Activated gamma-delta T cell (primary cell): Measurements from ENCODE around the gene ATP9B.
"Not testable (repeated sequence)": the region's sequence is repeated elsewhere in the genome, so short reads cannot be mapped to it uniquely, and the experiment has no call there.

ENCODE experiments used
- DNase-seq: peaks from one replicate; lab custom pipeline; 2025; lab: John Stamatoyannopoulos, UW

Gene ATP9B

DNA sequence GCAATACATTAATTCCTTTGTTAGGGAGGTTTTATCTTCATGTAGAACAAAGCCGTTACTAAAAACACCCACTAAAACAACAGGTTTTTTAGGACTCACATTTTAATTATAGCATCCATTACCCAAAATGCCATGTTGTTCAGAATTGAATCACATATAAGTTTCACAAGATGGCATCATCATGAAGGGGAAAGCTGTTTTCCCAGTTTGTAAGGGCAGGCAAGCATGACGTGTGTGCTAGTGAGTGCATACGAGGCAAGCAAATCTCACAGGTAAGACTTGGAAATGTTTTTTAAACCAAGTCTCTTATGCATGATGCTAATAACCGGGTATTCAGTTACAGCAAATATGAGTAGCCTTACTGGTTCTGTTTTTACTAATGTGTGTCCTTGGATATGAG is 214.7 kb downstream of the ATP9B start:
- no peak for DNase-seq

DNA sequence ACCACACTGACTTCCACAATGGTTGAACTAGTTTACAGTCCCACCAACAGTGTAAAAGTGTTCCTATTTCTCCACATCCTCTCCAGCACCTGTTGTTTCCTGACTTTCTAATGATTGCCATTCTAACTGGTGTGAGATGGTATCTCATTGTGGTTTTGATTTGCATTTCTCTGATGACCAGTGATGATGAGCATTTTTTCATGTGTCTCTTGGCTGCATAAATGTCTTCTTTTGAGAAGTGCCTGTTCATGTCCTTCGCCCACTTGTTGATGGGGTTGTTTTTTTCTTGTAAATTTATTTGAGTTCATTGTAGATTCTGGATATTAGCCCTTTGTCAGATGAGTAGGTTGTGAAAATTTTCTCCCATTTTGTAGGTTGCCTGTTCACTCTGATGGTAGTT is 216.0 kb downstream of the ATP9B start:
- not testable (repeated sequence) for DNase-seq

DNA sequence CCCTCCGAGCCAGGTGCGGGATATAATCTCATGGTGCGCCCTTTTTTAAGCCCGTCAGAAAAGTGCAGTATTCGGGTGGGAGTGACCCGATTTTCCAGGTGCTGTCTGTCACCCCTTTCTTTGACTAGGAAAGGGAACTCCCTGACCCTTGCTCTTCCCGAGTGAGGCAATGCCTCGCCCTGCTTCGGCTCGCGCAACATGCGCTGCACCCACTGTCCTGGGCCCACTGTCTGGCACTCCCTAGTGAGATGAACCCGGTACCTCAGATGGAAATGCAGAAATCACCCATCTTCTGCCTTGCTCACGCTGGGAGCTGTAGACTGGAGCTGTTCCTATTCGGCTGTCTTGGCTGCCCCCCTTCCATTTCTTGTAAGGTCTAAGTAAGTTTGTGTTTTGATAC is 221.2 kb downstream of the ATP9B start:
- DNase-seq, result not testable (repeated sequence)

DNA sequence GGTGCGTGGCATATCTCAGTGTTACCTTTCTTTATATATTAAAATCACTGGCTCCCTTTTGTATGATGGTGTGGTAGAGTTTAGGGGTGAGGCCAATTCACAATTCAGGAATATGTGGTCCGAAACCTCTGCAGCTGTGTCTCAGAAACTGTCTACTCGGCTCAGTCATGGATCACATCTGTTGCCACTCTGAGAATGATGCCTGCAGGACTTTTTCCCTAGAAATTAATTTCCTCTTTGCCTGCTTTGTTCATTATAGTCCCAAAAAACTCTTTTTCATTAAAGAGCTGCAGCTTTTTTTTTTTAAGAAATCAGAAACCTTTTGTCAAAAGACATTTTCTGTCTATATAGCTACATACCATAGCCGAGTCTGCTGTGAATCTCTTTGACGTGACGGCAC is 221.7 kb downstream of the ATP9B start:
- no peak for DNase-seq

DNA sequence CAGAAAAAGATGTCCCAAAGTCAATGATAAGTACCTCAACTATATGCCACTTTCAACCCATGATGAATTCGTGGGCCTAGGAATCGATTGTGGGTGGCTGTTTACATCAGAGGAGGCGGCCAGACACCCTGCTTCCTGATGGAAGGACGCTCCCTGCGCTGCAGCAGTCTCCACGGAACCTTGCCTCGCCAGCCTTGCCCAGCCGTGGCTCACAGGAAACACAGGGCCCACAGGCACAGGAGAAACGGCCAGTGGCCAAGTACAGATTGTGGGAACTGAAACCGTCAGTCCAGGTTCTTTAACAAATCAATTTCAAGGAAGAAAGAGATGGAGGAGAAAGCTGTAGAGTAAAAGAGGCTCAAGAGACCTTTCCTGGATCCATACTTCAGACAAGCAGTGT is 225.0 kb downstream of the ATP9B start:
- no peak for DNase-seq

DNA sequence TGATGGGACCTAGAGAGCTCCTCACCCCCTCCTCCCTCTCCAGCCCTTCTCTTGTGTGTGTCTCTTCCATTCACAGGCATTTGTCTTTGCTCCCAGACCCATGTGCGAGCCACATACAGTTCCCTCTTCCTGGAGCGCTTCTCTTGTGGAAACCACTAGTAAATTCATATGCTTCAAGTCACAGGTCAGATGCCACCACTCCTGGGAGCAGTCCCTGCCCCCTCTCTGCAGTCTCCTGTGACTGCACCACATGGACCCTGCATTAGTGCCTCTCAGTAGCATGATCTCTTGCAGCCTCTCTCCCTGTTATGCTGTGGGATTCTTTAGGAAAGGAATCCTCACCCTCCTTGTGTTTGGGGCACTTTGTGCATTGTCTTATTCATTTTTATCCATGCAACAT is 230.1 kb downstream of the ATP9B start:
- no peak for DNase-seq

DNA sequence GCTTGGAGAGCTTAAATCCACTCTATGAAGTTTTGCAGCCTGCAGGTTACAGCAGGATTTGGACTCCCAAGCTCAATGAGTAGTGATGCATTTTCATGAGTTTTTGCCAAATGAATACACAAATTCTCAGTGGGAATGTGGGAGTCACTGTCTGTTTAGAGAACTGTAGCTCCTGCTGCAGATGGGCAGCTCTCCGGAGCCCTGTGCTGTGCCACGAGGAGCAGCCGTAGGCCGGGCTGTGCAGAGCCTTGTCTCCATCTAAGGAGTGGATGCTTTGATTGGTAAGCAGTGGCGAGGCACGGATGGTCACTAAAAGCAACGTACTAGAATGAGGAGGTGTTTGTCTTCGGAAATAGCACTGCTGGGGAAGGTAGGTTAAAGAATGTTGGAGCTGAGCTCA is 230.5 kb downstream of the ATP9B start:
- DNase-seq, result no peak

DNA sequence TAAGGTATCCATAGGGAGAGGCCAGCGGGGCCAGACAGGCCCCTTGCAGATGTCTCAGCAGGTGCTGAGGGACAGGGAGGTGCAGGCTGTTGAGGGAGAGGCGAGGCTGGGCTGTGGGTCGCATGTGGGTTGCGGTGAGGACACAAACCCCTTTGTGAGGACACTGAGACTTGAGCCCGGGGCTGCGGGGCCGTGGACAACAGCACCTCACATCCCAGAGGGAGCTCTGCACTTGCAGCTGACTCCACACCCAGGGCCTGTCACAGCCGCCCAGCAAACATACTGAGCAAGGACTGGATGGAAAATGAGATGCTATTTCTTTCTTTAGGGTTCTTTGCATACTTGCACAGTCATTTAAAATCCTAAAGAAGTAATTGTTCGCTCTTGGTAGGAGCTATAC is 231.2 kb downstream of the ATP9B start:
- no peak for DNase-seq

DNA sequence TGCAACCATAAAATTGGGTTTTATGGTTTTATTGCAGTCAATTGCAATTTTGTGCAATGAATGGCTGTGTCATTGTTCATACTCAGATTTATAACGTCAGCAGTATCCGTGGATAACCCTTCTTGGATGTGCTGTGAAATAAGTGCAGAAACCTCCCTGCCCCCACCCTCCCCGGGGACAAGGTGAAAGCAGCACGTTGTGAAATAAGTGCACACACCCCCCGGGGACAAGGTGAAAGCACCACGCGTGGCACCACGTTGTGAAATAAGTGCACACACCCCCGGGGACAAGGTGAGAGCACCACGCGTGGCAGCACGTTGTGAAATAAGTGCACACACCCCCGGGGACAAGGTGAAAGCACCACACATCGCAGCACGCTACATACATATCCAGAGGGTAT is 232.9 kb downstream of the ATP9B start:
- DNase-seq, result no peak

DNA sequence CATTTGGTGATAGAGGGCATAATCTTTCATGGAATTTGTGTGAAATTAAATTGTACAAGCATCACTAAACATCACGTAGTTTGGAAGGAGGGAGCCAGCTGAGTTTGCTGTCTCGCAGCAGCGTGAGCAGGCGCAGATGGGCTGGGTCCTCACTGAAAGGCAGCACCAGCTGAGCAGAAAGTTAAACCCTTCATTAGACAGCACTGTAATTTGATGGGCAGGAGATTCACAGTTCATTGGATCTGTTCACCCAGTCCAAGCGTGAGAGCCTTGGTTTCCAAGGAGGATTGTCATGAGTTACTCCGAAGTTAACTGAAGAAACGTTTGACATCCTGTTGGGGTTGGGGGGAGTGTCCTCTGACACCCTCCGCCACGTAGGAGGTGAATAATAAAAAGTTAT is 236.7 kb downstream of the ATP9B start:
- no peak for DNase-seq

DNA sequence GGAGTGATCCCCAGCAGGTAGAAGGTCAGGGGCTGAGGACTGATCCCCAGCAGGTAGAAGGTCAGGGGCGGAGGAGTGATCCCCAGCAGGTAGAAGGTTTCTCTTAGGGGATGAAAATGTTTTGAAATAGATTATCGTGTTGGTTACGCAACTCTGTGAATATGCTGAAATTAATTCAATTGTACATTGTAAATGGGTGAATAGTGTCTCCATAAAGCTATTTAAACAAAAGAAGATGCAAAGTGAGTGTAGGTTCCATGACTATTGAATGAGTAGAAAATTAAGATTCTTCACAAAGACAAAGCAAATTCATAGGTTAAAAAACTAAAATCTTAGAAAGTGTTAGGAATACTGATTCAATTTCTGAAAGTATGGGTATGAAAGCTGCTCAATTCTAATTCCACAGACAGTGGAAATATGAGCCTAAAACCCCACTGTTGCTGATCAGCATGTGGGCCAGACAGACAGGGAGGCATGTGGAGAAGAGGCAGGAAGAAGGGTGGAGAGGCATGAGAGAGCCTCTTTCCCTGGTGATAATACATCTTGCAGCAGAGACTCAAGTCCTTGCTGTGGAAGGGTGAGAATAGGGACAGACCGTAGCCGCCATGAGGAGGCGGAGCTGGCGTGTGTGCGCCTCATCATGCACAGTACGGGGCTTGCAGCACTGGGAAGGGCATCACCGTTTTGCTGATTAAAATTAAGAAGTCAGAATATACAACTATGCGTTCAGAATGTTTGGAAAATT is 240.6 kb downstream of the ATP9B start:
- DNase-seq, result no peak

DNA sequence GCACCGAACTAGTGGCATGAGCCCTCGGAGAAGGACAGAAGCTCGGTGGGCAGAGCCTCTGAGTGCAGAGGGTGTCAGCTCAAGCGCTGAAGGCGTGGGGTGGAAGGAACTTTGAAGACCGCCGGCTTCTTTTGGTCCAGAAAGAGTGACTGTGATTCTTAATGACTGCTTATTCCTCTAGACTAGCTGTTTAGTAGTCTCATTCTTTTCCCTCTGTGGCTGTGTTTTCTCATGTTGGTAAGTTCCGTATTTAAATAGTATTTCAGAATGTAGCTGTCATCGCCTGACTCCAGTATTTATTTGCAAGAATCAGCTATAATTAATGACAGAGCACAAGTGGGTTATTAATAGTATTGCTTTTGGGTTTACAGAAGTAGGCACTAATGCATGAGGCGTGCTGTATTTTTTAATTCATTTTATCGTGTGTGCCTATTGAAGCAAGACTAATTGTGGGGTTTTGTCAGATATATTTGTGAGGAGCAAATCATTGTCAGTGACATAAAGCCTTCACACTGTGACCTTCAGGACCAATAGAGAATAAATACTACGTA is 245.7 kb downstream of the ATP9B start:
- no peak for DNase-seq

DNA sequence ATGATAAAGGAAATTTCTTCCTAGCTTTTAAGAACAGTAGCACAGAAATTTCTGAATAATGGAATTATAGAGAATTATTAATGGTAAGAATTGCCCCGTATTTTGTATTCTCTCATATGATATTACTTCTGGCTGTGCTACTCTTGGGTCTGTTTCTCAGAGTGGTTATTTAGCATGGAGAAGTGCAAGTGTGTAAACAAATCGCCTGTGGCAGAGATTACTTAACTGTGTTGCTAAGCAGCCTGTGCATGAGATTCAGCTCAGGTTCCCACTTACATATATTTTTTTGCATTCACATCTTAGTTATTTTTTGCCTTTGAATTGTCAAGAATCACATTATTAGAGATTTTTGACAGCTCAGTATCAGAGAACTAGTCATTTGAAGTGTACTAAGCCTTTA is 246.4 kb downstream of the ATP9B start:
- DNase-seq, result no peak

DNA sequence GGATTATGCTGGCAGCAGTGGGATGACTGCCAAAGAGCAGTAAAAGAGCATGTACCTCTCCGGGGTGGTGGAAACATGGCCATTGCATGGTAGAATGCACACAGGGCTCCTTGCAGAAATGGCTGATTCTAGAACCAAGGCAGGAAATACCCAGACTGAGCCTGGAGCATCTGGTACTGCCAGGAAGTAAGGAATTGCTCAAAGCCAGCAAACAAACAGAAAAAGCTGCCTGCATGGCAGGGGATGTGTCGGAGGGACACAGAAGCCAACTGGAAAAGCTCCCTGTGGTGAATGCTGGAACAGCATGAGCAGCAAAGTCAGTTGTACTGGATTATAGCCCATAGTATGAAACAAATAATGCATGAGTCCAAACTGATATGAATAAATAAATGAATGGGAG is 248.5 kb downstream of the ATP9B start:
- no peak for DNase-seq

DNA sequence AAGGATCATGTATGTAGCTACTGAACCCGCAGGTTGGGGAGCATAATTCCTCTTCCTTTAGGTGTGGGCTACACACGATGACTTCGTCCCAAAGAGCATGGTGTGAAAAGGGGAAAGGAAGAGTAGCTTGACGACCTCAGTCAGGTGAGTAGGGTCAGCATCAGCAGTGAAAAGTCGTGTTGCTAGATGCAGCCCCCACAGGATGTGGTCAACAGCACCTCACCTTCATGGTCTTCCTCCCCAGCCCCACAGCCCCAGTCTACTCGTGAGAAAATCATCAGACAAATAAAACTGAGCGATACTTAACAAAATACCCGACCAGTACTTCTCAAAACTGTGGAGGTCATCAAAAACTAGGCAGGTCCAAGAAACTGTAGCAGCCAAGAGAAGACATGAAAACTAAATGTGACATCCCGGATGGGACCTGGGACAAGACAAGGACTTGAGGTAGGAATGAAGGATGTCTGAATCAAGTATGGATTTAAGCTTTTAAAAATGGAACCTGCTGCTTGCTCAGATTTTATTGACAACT is 249.0 kb downstream of the ATP9B start:
- no peak for DNase-seq

DNA sequence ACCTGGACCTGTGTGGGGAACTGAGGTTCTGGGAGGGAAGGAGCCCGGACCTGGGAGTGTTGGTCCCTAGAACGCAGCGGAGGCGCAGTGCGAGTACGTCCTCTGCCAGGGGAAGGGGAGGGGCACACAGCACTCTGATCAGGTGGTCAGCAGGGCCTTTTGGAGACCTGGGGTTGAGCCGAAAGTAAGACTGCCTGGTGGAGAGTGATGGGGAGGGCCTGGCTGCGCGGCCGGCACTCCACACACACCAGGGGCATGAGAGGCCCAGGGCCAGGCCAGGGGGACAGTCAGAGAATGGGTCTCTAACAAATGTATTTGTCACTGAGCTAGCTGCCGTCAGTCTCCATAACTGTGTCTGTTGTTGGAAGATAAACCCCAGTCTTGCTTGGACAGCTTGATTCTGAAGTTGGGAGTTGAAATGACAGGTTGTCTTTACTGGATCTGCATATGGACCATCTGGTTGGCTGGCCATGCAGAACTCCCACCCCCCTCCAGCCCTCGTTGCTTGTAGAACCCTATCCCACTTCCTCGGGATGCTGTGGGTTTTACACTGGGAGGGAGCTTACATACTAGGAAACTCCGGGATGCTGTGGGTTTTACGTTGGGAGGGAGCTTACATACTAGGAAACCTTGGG is 251.1 kb downstream of the ATP9B start:
- no peak for DNase-seq

DNA sequence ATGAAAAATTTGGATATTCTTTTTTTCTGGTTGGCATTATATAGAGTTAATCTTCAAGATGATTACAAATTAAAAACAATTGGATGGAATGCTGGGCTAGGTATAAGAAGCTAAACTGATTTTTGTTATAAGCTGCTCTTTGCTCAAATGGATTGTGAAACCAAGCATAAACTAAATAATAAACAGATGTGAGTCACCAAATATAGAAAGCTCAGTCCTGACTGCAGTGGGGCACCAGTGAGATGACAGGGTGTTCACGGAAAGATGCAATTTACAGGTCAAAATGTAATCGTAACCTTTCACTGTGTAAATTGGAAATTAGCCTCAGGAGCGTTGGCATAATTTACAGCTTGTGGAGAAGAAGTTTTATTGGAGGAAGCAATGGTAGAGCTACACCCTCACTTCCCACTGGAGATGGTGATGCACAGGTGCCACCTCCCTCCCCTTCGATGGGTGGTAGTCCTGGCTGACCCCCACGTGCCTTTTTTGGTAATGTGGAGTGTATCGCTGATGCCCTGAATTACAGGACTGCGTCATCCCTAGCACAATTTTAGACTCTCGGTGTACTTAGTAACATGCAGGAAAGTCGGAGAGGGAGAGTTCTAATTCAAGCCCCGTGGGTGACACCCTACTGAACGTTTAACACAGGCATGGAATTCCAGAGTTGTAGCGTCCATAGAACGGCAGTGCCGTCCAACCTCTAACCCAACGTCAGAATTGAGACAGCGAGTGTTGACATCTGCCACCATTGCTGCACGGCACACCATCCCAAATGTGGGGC is 252.6 kb downstream of the ATP9B start:
- DNase-seq, result no peak

DNA sequence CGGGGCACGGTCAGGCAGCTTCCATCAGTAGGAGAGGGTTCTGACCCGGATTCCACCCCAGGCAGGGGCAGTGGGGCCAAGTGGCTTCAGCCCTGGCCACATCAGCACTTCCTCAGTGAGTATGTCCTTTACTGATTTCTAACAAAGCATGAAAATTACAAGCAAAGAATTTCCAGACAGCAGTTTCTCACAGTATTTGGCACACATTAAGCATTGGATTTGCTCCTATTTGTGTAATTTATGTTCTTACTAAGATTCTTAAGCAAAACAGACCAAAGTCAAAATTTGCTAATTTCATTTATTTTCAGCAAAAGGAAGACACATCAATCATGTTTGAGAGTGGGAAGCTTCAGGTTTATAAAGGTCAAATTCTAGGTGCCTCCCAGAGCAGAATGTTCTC is 253.2 kb downstream of the ATP9B start:
- no peak for DNase-seq

DNA sequence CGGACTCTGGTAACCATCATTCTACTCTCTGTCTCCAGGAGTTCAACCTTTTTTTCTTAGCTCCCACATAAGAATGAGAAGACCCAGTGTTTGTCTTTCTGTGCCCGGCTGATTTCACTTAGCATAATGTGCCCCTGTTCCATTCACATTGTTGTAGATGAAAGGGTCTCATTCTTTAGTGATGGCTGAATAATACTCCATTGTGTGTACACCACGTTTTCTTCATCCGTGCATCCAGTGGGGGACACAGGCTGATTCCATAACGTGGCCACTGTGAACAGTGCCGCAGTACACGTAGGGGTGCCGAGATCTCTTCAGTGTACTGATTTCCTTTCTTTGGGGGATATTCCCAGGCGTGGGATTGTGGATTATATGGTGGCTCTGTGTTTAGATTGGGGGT is 254.3 kb downstream of the ATP9B start:
- DNase-seq, result no peak

DNA sequence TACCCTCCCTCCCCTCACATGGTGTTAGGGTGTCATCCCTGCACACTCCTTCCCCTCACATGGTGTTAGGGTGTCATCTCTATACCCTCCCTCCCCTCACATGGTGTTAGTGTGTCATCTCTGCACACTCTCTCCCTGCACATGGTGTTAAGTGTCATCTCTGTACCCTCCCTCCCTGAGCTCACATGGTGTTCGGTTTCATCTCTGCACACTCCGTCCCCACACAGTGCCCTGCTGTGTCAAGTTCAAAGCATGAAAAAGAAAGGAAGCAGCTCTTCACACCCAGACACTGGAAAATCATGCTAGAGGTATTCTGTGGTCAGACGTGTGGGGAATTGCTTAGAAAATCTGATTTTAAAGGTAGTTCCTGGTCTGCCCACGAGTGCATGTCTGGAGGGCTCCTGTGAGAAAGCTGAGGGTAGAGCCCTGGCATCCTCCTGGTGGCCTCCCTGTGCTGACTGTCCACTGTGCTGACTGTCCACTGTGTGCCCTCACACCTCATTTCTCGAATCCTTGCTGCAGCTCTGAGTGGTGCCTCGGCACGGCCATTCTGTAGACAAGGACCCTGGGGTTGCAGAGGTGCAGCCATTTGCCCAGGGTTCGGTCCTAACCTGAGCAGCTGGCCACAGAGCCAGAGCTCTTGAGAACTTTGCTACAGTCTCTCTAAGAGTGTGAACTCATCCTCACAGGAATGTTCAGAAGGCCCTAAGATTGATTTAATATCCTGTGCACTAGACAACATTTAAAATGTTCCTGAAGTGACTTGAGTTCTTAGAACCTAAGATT is 257.4 kb downstream of the ATP9B start:
- no peak for DNase-seq

DNA sequence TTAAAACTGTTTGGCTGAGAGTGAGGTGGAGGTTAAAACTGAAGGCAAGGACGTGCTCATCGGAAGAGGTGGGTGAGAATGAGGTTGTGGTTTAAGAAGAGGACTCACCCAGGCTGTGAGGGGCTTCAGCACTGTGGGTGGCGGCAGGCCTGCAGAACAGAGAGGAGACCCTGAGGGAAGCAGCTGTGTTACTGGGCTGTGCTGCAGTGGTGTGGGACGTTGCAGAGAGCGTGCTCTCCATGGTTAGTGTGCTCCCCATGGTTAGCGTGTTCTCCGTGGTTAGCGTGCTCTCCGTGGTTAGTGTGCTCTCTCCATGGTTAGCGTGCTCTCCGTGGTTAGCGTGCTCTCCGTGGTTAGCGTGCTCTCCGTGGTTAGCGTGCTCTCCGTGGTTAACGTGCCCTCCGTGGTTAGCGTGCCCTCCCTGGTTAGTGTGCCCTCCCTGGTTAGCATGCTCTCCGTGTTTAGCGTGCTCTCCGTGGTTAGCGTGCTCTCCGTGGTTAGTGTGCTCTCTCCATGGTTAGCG is 258.1 kb downstream of the ATP9B start:
- DNase-seq, result no peak

DNA sequence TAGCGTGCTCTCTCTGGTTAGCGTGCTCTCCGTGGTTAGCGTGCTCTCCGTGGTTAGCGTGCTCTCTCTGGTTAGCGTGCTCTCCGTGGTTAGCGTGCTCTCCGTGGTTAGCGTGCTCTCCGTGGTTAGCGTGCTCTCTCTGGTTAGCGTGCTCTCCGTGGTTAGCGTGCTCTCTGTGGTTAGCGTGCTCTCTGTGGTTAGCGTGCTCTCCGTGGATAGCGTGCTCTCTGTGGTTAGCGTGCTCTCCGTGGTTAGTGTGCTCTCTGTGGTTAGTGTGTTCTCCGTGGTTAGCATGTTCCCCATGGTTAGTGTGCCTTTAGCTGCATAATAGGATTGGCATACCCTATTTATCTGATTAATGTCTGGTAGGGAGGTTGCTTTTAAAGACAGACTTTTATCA is 258.7 kb downstream of the ATP9B start:
- DNase-seq, result not testable (repeated sequence)
